ENCODE measurements around the gene RABGAP1L.

DNA sequence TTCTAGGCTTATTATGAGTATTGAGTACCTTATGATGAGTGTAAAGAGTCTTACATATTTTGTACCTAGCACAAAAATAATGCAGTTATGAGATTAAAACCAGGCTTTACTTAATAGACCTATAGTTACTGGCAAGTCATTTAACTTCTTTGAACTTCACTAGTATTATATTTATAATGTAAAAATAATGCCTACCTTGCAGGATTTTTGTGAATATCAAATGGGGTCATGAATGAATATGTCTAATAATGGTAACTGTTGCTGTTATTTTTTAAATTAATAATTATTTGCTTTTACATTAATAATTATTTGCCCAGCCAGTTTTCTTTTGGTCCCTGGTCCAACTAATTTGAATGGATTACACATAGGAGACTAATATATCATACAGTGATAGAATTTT, 530.9 kb downstream of the RABGAP1L start:
- TF ChIP-seq, protein P1, sequence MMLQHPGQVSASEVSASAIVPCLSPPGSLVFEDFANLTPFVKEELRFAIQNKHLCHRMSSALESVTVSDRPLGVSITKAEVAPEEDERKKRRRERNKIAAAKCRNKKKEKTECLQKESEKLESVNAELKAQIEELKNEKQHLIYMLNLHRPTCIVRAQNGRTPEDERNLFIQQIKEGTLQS (IDR thresholded peaks at IDR 0.05), result no peak
- TF ChIP-seq, protein P2, sequence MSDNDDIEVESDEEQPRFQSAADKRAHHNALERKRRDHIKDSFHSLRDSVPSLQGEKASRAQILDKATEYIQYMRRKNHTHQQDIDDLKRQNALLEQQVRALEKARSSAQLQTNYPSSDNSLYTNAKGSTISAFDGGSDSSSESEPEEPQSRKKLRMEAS (IDR thresholded peaks at IDR 0.05), result no peak
- TF ChIP-seq SP1 (IDR thresholded peaks at IDR 0.05; ENCODE audit: low read depth) (no peak), POLR2AphosphoS5 (IDR thresholded peaks at IDR 0.05; ENCODE audit: low read depth, low read length) (no peak), TCF7L2 (IDR thresholded peaks at IDR 0.05; ENCODE audit: borderline replicate concordance, extremely low read depth, insufficient read depth, insufficient read length) (no peak)
- TF ChIP-seq, protein P3, sequence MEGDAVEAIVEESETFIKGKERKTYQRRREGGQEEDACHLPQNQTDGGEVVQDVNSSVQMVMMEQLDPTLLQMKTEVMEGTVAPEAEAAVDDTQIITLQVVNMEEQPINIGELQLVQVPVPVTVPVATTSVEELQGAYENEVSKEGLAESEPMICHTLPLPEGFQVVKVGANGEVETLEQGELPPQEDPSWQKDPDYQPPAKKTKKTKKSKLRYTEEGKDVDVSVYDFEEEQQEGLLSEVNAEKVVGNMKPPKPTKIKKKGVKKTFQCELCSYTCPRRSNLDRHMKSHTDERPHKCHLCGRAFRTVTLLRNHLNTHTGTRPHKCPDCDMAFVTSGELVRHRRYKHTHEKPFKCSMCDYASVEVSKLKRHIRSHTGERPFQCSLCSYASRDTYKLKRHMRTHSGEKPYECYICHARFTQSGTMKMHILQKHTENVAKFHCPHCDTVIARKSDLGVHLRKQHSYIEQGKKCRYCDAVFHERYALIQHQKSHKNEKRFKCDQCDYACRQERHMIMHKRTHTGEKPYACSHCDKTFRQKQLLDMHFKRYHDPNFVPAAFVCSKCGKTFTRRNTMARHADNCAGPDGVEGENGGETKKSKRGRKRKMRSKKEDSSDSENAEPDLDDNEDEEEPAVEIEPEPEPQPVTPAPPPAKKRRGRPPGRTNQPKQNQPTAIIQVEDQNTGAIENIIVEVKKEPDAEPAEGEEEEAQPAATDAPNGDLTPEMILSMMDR (IDR thresholded peaks at IDR 0.05 in 2 of 3, conservative IDR thresholded peaks at IDR 0.05 in 1 of 3; ENCODE audit: borderline replicate concordance in 1 of 3, insufficient read depth in 1 of 3, low read depth in 2 of 3, low read length in 2 of 3), result no peak

Measured in HCT116 (cell line).